K562 (cell line): ENCODE results near the gene PDE8B. TPM values are rescaled to one million over a fixed set of nuclear protein-coding genes. Genes with fewer than 3 reads are reported as not detected.

Experiments
- EZH2 ChIP-seq: IDR thresholded peaks from 2 replicates; pipeline ENCODE4 v1.6.1; 2012; ENCODE audit warnings: low read depth, mild to moderate bottlenecking, inconsistent platforms, low read length, borderline replicate concordance
- HOXB6 ChIP-seq: fragments of 250-450 bp; sonication (Bioruptor Pico); IDR thresholded peaks from 2 replicates; pipeline ENCODE4 v1.5.1; 2022; ENCODE audit warnings: mild to moderate bottlenecking, borderline replicate concordance
- RAD21 ChIP-seq, 2 experiments: fragments of 250-450 bp in 1 of 2; fragments of 450-650 bp in 1 of 2; sonication (Bioruptor Pico) in 1 of 2; formaldehyde crosslinking in 1 of 2; IDR thresholded peaks in 1 of 2; conservative IDR thresholded peaks in 1 of 2; 2 replicates each; pipeline versions ENCODE4 v1.4.0 to v1.8.0; 2020 to 2022; ENCODE audit warnings: mild to moderate bottlenecking in 2 of 2, moderate library complexity in 1 of 2
- SAFB2 ChIP-seq: fragments of 200-400 bp; formaldehyde crosslinking; IDR thresholded peaks from 2 replicates; pipeline ENCODE4 v1.6.1; 2018; ENCODE audit warnings: borderline replicate concordance, low read length, low read depth, moderate library complexity; ENCODE audit not compliant: severe bottlenecking
- ZBTB8A ChIP-seq: fragments of 450-650 bp; IDR thresholded peaks from 2 replicates; pipeline ENCODE4 v1.6.1; 2018; ENCODE audit warnings: mild to moderate bottlenecking, moderate library complexity; ENCODE audit not compliant: partially characterized antibody
- ZNF174 ChIP-seq: fragments of 250-450 bp; sonication (Bioruptor Pico); IDR thresholded peaks from 2 replicates; pipeline ENCODE4 v1.4.0; 2020; ENCODE audit warnings: mild to moderate bottlenecking
- polyA plus RNA-seq, 8 experiments: library from polyadenylated mRNA; depleted of rRNA in 4 of 8; stranded (reverse) in 5 of 8; unstranded in 3 of 8; fragments of >200 nt; fragmentation: Nextera tagmentation in 2 of 8; fragmentation: Illumina TruSeq in 1 of 8; extraction: Ambion mirVana in 2 of 8; extraction: Trizol in 1 of 8; gene quantifications; 2 replicates each; pipeline versions ENCODE4 v1.2.1 to v1.2.3, GENCODE V29; 2011 to 2014; ENCODE audit warnings: inconsistent platforms in 1 of 8, missing spikeins in 1 of 8
- total RNA-seq, 7 experiments: library from RNA; depleted of rRNA in 6 of 7; stranded (reverse); fragments of >200 nt in 6 of 7; fragmentation: Illumina TruSeq in 2 of 7; extraction: Trizol in 2 of 7; gene quantifications; 2 replicates each; pipeline versions ENCODE4 v1.2.1 to v1.2.3, GENCODE V29; 2011 to 2021; ENCODE audit warnings: low replicate concordance in 1 of 7
- TF ChIP-seq, protein P1 (sequence below): fragments of 250-450 bp; sonication (Bioruptor Pico); IDR thresholded peaks from 2 replicates; pipeline ENCODE4 v1.4.0; 2020; ENCODE audit warnings: mild to moderate bottlenecking, moderate library complexity
- TF ChIP-seq, protein P2 (sequence below): fragments of 250-450 bp; sonication (Bioruptor Pico); IDR thresholded peaks from 2 replicates; pipeline ENCODE4 v1.4.0; 2020

Gene PDE8B
- total and polyA plus RNA-seq, 9 of the 15 experiments (the other 6 are each of a cell fraction or from before 2014, with no cell fraction given) = 0.15 to 0.28 TPM; not detected in 7

DNA sequence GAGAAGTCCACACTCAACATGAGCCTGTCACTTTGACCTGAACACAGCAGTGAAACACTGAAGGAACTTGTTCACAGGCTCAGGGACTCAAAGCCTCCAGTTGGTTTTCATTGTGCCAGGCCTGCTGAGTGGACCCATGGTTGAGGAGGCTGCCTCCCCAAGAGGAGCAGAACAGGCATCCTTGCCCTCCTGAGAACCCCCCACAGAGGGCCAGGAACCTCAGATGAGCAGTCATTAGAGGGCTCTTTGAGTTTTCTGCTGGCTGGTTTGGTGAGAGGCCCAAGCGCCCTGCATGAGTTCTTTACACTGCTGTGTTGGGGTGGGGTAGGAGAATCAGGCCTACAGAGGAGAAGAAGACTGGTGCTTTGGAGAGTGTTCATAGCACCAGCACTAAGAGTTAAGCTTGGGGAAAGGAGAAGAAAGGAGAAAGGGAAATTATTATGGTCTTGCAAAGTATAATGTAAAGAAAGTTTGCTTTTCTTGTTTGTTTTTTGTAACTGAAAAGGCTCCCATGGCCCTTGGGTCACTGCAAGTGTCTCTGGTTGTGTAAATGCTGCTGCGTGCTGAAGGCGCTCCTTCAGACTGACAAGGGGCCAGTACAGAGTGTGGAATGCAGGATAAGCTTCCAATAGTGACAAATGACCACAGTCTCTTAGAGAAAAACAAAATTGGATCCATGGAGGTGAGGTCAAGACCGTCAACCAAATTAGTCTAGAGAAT lies 100.2 kb downstream of the PDE8B start (continued):
- TF ChIP-seq RAD21 (CRISPR knock-in tag; conservative IDR thresholded peaks at IDR 0.05 in 1 of 2, IDR thresholded peaks at IDR 0.05 in 1 of 2) = no peak
- TF ChIP-seq, protein P1, sequence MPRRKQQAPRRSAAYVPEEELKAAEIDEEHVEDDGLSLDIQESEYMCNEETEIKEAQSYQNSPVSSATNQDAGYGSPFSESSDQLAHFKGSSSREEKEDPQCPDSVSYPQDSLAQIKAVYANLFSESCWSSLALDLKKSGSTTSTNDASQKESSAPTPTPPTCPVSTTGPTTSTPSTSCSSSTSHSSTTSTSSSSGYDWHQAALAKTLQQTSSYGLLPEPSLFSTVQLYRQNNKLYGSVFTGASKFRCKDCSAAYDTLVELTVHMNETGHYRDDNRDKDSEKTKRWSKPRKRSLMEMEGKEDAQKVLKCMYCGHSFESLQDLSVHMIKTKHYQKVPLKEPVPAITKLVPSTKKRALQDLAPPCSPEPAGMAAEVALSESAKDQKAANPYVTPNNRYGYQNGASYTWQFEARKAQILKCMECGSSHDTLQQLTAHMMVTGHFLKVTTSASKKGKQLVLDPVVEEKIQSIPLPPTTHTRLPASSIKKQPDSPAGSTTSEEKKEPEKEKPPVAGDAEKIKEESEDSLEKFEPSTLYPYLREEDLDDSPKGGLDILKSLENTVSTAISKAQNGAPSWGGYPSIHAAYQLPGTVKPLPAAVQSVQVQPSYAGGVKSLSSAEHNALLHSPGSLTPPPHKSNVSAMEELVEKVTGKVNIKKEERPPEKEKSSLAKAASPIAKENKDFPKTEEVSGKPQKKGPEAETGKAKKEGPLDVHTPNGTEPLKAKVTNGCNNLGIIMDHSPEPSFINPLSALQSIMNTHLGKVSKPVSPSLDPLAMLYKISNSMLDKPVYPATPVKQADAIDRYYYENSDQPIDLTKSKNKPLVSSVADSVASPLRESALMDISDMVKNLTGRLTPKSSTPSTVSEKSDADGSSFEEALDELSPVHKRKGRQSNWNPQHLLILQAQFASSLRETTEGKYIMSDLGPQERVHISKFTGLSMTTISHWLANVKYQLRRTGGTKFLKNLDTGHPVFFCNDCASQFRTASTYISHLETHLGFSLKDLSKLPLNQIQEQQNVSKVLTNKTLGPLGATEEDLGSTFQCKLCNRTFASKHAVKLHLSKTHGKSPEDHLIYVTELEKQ (CRISPR knock-in tag) = no peak
- no peak for TF ChIP-seq HOXB6
- no peak for TF ChIP-seq EZH2
- no peak for TF ChIP-seq ZBTB8A
- TF ChIP-seq ZNF174 (CRISPR knock-in tag) = no peak
- no peak for TF ChIP-seq SAFB2
- TF ChIP-seq, protein P2, sequence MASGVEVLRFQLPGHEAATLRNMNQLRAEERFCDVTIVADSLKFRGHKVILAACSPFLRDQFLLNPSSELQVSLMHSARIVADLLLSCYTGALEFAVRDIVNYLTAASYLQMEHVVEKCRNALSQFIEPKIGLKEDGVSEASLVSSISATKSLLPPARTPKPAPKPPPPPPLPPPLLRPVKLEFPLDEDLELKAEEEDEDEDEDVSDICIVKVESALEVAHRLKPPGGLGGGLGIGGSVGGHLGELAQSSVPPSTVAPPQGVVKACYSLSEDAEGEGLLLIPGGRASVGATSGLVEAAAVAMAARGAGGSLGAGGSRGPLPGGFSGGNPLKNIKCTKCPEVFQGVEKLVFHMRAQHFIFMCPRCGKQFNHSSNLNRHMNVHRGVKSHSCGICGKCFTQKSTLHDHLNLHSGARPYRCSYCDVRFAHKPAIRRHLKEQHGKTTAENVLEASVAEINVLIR = no peak
